HepG2 (cell line): ENCODE data around the gene ARHGEF1. TPM values are rescaled to one million over a fixed set of nuclear protein-coding genes. Genes with fewer than 3 reads are reported as not detected.

Experiments used
- ARHGAP35 ChIP-seq: sonication (generic); formaldehyde crosslinking; IDR thresholded peaks from 2 replicates; pipeline ENCODE4 v1.9.0; 2022; ENCODE audit warnings: mild to moderate bottlenecking, inconsistent platforms, moderate library complexity, missing genetic modification reagents, borderline replicate concordance
- BATF2 ChIP-seq: sonication (generic); formaldehyde crosslinking; IDR thresholded peaks from 2 replicates; pipeline ENCODE4 v1.8.0; 2022; ENCODE audit warnings: mild to moderate bottlenecking, missing genetic modification reagents, moderate library complexity
- CBX2 ChIP-seq, 2 experiments: fragments of 200-600 bp in 1 of 2; sonication (generic); formaldehyde crosslinking in 1 of 2; IDR thresholded peaks; 2 replicates each; pipeline versions ENCODE4 v1.7.0 to v1.8.1; 2018 to 2022; ENCODE audit warnings: low read depth in 2 of 2, low read length in 1 of 2, mild to moderate bottlenecking in 1 of 2, missing genetic modification reagents in 1 of 2
- ETV6 ChIP-seq: sonication (generic); formaldehyde crosslinking; conservative IDR thresholded peaks from 2 replicates; pipeline ENCODE4 v1.4.0; 2020; ENCODE audit warnings: missing genetic modification reagents
- GATAD1 ChIP-seq: IDR thresholded peaks from 2 replicates; pipeline ENCODE4 v1.6.1; 2016; ENCODE audit warnings: missing genetic modification reagents, missing compliant biosample characterization
- MED13 ChIP-seq: sonication (generic); formaldehyde crosslinking; IDR thresholded peaks from 2 replicates; pipeline ENCODE4 v1.5.0; 2020; ENCODE audit warnings: missing genetic modification reagents
- PAF1 ChIP-seq: IDR thresholded peaks from 2 replicates; pipeline ENCODE4 v1.6.1; 2016; ENCODE audit warnings: missing genetic modification reagents, missing compliant biosample characterization
- SALL1 ChIP-seq: sonication (generic); formaldehyde crosslinking; IDR thresholded peaks from 2 replicates; pipeline ENCODE4 v1.8.0; 2022; ENCODE audit warnings: mild to moderate bottlenecking, missing genetic modification reagents
- SP4 ChIP-seq: sonication (generic); formaldehyde crosslinking; IDR thresholded peaks from 2 replicates; pipeline ENCODE4 v1.8.1; 2023; ENCODE audit warnings: mild to moderate bottlenecking, missing genetic modification reagents
- TARDBP ChIP-seq: sonication (generic); formaldehyde crosslinking; IDR thresholded peaks from 2 replicates; pipeline ENCODE4 v1.8.0; 2022; ENCODE audit warnings: mild to moderate bottlenecking, missing genetic modification reagents
- TBX2 ChIP-seq: sonication (generic); formaldehyde crosslinking; IDR thresholded peaks from 2 replicates; pipeline ENCODE4 v1.5.0; 2020; ENCODE audit warnings: missing genetic modification reagents, mild to moderate bottlenecking, borderline replicate concordance
- YY1 ChIP-seq: IDR thresholded peaks from 2 replicates; pipeline ENCODE4 v1.6.1; 2011; ENCODE audit warnings: low read length, low read depth, moderate library complexity, mild to moderate bottlenecking; ENCODE audit not compliant: insufficient read depth, insufficient replicate concordance
- ZMAT3 ChIP-seq: sonication (generic); formaldehyde crosslinking; conservative IDR thresholded peaks from 2 replicates; pipeline ENCODE4 v1.7.0; 2021; ENCODE audit warnings: missing genetic modification reagents
- ZNF460 ChIP-seq: sonication (generic); formaldehyde crosslinking; IDR thresholded peaks from 2 replicates; pipeline ENCODE4 v1.5.1; 2020; ENCODE audit warnings: missing genetic modification reagents, mild to moderate bottlenecking, borderline replicate concordance
- ZNF550 ChIP-seq: sonication (generic); formaldehyde crosslinking; IDR thresholded peaks from 2 replicates; pipeline ENCODE4 v1.4.0; 2020; ENCODE audit warnings: mild to moderate bottlenecking, missing genetic modification reagents, borderline replicate concordance
- ZNF576 ChIP-seq: sonication (generic); formaldehyde crosslinking; IDR thresholded peaks from 2 replicates; pipeline ENCODE4 v1.4.0; 2020; ENCODE audit warnings: mild to moderate bottlenecking, missing genetic modification reagents
- ZNF652 ChIP-seq: IDR thresholded peaks from 2 replicates; pipeline ENCODE4 v1.6.1; 2016; ENCODE audit warnings: low read depth, borderline replicate concordance
- ZNF670 ChIP-seq: sonication (generic); formaldehyde crosslinking; IDR thresholded peaks from 2 replicates; pipeline ENCODE4 v1.8.0; 2022; ENCODE audit warnings: mild to moderate bottlenecking, missing genetic modification reagents, borderline replicate concordance
- ZSCAN25 ChIP-seq: sonication (generic); formaldehyde crosslinking; IDR thresholded peaks from 2 replicates; pipeline ENCODE4 v1.8.0; 2022; ENCODE audit warnings: mild to moderate bottlenecking, missing genetic modification reagents
- polyA plus RNA-seq, 8 experiments: library from polyadenylated mRNA; depleted of rRNA in 3 of 8; stranded (reverse) in 7 of 8; unstranded in 1 of 8; fragments of >200 nt; fragmentation: Illumina TruSeq in 4 of 8; extraction: Trizol in 4 of 8; gene quantifications; 2 replicates each; pipeline versions ENCODE4 v1.2.1 to v1.2.3, GENCODE V29; 2011 to 2016; ENCODE audit warnings: low read depth in 4 of 8, missing spikeins in 1 of 8, mixed read lengths in 1 of 8; ENCODE audit not compliant: insufficient read depth in 1 of 8
- total RNA-seq, 5 experiments: library from RNA; depleted of rRNA; stranded (reverse); fragments of >200 nt; fragmentation: Illumina TruSeq; extraction: Trizol; gene quantifications; 2 replicates each; pipeline ENCODE4 v1.2.3, GENCODE V29; 2016; ENCODE audit warnings: low read depth in 1 of 5
- TF ChIP-seq, protein P1 (sequence below): sonication (generic); formaldehyde crosslinking; IDR thresholded peaks from 2 replicates; pipeline ENCODE4 v1.4.0; 2020; ENCODE audit warnings: mild to moderate bottlenecking, missing genetic modification reagents

ARHGEF1 gene
- total and polyA plus RNA-seq, 2 of the 13 experiments (the other 11 are each of a cell fraction or from before 2014, with no cell fraction given), result 33.7 to 34.7 TPM

- TF ChIP-seq MED13 (no peak), ARHGAP35 (no peak), ZNF550 (CRISPR knock-in tag) (no peak), PAF1 (CRISPR knock-in tag) (no peak), ZNF670 (CRISPR knock-in tag) (no peak), GATAD1 (CRISPR knock-in tag) (no peak), SP4 (CRISPR knock-in tag) (no peak), TARDBP (CRISPR knock-in tag) (peak; percentile 77; the same call in 1 of the 2 replicates), ZNF652 (CRISPR knock-in tag) (no peak), SALL1 (CRISPR knock-in tag) (no peak), YY1 (no peak), ZNF576 (CRISPR knock-in tag) (no peak), ETV6 (no peak), BATF2 (CRISPR knock-in tag) (no peak), ZNF460 (CRISPR knock-in tag) (no peak), ZSCAN25 (peak; percentile 87), CBX2 (IDR thresholded peaks at IDR 0.05; ENCODE audit: low read depth, low read length) (no peak), CBX2 (CRISPR knock-in tag; IDR thresholded peaks at IDR 0.05; ENCODE audit: low read depth) (no peak), TBX2 (CRISPR knock-in tag) (peak; percentile 47; the same call in 1 of the 2 replicates), ZMAT3 (CRISPR knock-in tag) (no peak)
- TF ChIP-seq, protein P1, sequence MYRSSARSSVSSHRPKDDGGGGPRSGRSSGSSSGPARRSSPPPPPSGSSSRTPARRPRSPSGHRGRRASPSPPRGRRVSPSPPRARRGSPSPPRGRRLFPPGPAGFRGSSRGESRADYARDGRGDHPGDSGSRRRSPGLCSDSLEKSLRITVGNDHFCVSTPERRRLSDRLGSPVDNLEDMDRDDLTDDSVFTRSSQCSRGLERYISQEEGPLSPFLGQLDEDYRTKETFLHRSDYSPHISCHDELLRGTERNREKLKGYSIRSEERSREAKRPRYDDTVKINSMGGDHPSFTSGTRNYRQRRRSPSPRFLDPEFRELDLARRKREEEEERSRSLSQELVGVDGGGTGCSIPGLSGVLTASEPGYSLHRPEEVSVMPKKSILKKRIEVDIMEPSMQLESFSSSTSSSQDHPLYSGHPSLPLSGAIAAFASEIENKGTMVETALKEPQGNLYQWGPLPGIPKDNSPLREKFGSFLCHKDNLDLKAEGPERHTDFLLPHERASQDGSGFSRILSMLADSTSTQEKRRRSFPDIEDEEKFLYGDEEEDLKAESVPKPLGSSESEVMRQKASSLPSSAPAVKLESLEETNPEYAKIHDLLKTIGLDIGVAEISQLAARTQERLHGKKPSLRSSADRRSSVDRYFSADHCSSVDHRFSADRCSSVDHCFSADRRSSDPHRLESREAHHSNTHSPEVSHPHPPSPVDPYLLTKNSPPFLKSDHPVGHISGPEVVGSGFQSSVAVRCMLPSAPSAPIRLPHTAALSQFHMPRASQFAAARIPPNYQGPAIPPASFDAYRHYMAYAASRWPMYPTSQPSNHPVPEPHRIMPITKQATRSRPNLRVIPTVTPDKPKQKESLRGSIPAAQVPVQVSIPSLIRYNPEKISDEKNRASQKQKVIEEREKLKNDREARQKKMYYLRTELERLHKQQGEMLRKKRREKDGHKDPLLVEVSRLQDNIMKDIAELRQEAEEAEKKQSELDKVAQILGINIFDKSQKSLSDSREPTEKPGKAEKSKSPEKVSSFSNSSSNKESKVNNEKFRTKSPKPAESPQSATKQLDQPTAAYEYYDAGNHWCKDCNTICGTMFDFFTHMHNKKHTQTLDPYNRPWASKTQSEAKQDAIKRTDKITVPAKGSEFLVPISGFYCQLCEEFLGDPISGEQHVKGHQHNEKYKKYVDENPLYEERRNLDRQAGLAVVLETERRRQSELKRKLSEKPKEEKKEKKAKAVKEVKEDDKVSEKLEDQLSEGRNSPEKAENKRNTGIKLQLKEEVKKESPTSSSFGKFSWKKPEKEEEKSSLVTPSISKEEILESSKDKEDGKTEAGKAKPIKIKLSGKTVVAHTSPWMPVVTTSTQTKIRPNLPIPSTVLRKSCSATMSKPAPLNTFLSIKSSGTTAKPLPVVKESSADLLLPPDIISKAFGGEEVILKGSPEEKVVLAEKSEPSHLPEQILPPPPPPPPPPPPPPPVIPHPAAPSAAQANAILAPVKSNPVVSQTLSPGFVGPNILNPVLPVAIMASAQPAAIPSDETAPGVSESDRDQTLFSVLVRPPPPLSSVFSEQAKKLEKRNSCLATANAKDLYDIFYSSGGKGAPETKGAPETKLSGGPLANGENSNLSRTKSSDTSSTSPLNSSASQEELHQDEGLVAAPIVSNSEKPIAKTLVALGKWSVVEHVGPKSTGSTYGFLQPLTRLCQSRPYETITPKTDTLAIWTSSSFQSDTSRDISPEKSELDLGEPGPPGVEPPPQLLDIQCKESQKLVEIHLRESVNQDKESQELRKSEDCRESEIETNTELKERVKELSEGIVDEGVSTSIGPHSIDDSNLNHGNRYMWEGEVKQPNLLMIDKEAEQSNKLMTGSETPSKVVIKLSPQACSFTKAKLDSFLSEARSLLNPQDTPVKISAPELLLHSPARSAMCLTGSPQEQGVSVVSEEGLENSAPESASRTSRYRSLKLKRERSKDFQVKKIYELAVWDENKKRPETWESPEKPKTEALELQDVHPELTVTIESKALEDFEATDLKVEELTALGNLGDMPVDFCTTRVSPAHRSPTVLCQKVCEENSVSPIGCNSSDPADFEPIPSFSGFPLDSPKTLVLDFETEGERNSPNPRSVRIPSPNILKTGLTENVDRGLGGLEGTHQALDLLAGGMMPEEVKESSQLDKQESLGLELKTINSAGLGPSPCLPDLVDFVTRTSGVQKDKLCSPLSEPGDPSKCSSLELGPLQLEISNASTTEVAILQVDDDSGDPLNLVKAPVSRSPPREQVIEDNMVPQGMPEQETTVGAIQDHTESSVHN (CRISPR knock-in tag), result no peak
Observed at GRCh38 chr19:41893899-41894298, 10.9 kb downstream of the ARHGEF1 start (continued).
